Glomerular endothelial cell (primary cell): ENCODE results near the gene JADE2. TPM values are rescaled to one million over a fixed set of nuclear protein-coding genes. Genes with fewer than 3 reads are reported as not detected.

Experiments used
- DNase-seq: peaks from one replicate; pipeline ENCODE4 v3.0.0-alpha.2; 2011; ENCODE audit warnings: low read depth, low spot score; ENCODE audit errors: extremely low read depth
- total RNA-seq: library from RNA; depleted of rRNA; stranded (reverse); fragments of >200 nt; gene quantifications from 2 replicates; pipeline ENCODE4 v1.2.3, GENCODE V29; 2015

Gene JADE2
- total RNA-seq, 1 donor from 2014 or later: 24.7 TPM

DNA sequence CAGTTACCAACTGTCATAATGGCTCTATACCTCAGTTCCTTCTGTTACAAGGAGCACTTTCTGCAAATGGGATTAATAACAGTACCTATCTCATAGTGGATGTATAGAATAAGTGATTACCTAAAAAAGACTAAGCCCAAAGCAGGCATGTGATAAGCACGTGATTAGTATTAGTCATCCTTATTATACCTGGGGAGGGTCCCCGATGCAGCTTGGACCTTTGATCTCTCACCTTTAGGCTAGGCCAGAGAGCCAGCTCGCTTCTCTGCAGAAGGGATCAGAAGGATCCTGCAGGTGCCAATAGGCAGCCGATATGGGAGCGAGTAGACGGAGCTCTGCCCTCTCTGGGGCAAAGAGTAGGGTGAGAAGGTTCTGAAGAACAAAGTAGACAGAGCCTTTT lies 4.0 kb downstream of the JADE2 start:
- no peak for DNase-seq

DNA sequence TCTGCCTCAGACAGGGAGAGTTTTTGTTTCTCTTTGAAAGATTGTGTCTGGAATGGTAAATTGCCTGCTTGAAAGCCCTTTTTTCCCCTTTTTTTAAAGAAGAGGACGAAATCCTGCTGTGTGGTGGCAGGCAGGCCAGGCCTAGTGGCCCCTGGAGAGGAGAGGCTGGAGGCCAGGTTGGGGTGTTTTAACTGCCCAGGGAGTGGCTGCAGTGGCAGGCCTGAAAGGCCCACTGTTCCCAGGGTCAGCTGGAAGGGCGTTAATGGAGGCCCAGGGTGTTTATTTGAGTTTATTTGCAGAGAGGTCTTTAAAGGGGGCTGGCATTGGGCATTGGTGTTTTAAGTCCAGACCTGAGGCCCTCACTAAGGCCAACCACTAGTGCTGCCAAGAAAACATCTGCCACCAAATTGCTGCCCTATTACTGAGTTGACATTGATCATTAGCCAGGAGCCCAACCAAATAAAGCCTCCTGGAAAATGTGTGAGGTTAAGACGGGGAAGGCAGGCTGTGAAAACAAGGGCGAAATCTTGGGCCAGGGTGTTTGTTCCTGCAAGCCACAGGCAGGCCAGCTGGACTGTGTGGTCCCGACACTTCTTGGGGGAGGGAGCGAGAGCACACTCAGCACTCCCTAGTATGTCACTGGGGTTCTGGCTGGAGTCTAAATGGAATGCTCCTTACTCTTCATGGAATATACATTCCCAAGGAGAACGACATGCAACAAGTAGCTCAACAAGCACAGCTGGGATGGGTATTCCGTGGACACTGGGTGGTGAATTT lies 5.0 kb downstream of the JADE2 start:
- no peak for DNase-seq

DNA sequence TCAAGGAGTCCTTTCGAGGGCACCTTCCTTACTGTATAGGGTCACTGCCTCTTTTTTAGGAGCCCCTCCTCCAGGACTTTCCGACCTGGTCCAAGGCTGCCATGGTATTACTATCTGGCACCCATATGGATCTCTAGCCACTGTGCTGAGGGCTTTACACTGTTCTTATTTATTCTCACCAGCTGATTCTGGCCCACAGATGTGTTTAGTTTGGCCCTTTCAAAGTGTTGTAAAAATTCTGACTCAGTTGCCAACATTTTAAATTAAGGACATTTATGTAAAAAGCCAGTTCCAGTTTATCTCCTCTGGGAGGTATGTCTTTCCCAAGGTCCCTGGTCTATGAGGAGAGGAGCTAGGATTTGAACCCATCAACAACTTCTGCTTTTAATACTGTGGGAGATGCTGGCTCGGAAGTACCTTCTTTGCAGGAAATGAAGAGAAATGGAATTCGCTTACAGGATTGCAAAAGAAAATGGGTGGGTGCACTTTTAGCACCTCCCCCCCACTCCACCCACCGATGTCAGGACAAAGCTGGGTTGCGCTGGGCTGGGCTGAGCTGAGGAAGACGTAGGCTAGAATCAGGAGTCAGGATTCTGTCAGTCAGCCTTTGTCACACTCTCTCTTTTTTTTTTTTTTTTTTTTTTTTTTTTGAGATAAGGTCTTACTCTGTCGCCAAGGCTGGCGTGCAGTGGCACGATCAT lies 7.8 kb downstream of the JADE2 start:
- no peak for DNase-seq

- DNase-seq: no peak
Observed at GRCh38 chr5:134534058-134534725, 8.7 kb downstream of the JADE2 start.

GRCh38 chr5:134534726-134535110 lies 9.2 kb downstream of the JADE2 start:
- no peak for DNase-seq

DNA sequence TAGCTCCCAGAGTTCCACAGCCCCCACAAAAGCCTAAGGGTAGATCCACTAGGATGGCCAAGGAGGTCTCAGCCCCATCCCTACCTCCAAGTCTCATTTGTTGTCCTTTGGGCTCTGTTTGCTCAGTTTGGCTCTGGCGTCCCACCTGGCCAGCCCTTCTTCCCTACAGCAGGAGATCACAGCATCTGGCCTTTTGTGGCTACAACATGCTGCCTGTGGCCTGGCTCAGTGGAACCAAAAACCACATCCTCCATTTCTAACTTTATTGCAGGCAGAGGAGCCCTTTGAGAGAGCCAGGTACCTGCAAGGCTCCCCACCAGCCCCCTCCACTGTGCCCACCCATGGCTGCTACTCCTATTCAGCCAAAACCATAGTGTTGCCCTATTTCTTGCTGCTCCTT lies 11.4 kb downstream of the JADE2 start:
- no peak for DNase-seq

DNA sequence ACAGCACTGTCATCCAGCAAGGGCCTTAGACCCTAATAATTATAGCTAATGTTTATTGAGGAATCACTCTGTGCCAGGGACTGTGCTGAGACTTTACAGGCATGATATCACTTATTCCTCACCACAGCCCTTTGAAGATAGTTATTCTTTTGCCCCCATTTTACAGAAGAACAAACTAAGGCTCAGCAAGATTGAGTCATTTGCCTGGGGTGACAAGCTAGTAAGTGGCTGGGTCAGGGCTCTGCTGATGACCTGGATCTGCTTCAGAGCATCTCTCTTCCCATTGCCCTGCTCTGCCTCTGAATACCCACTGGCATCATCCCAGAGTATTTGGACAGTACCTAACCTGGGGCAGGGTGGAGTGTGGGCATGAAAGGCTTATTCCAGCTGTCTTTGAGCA lies 11.8 kb downstream of the JADE2 start:
- no peak for DNase-seq

- DNase-seq: no peak
Observed at GRCh38 chr5:134538296-134538695, 12.8 kb downstream of the JADE2 start.

GRCh38 chr5:134539732-134540131 lies 14.3 kb downstream of the JADE2 start:
- DNase-seq: no peak

- DNase-seq: no peak
Observed at GRCh38 chr5:134540747-134541733, 15.6 kb downstream of the JADE2 start.

DNA sequence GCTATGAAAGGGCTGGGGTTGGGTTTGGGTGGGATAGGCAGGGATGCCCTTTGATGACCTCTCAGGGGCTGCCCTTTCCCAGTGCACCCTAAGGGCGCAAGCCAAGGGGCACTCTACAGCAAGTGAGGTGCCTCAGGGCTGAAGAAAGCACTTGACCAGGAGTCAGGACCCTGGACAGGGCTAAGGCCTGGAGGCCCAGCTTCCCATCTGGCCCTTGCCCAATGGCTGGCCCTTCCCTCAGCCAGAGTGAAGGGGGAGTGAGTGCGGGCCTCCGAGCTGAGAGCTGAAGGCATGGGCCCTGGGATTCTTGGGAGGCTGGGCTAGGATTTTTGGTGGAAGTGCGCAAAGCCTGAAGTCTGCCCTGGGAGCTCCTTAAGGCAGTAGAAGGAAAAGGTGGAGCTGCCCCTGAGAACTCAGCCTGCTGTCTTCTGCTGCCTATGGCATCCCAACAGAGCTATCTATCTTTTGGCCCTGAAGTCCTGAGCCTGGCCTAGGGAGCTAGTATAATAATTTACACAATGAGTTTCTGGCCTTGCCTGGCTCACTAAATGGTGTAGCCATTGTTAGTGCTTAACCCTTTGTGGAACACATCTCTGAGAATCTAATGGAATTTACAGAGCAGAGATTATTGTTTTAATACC lies 16.4 kb downstream of the JADE2 start:
- no peak for DNase-seq

- DNase-seq: no peak
Observed at GRCh38 chr5:134543820-134544614, 18.5 kb downstream of the JADE2 start.

DNA sequence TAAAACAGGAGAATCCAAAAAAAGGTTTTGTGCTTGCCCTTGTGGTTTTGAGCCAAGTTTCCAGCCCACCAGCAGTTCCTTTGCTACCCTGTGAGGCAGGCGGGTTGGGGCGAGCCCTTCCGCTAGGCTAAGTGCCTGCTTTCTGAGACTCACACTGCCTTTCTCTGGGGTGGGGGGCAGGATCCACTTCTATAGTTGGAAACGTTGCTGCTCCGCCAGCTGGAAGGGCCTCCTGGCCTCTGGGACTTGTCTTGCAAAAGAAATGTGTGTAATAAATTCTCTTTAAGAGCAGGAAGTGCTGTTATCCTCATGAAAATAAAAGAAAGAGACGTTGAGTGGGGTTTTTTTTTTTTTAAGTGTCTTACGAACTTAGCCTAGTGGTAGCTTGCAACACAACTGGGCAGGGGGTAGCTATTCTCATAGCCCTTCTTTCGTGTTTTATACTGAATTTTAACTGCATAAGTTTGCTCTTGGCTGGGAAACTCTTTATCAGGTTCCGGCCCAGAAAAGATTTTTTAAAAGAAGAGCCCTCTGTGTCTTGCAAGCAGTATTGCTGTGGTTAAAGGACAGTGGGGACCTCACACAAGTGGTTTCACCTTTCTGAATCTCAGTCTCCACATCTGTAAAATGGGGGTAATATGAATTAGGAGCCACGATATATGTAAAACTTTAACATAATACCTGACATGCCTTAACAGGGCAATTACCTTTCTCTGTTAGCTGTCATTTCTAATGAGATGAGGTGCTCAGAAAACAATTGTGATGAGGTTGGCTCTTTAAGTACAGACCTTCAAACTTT lies 19.8 kb downstream of the JADE2 start:
- DNase-seq: no peak

DNA sequence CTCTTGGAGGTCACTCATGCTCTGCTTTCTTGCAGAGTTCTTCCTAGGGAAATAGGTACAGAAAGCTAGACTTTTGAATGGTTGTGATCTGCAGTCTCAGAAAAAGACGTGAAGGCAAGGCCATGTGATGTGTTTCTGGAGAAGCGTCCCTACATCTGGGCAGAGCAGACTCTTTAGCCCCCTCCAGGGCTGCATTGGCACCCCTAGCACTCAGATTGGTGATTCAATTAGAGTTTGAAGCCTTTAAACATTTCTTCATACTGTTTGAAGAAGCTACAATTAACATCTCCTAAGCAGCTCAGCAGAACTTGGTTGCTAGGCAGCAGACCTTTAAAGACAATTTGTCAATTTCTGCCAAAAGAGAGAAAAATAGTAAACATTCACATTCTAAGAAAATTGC lies 21.6 kb downstream of the JADE2 start:
- DNase-seq: no peak

DNA sequence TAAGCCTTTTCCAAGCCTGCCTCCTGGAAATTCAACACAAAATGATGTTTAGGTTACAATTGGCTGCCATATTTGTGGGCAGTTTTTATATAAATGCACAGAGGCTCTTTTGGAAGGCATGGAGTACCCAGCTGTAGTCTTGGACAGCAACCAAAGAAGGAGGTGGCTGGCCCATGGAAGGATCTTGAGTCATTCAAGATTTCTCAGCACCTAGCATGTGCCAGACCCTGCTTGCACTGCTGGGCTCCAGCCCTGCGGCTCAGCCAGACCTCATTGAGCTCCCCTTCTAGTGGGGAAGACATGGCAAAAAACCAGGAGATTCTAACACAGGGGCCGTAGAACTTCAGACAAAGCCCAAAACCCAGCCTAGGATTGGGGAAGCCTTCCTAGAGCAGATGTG lies 22.1 kb downstream of the JADE2 start:
- no peak for DNase-seq

GRCh38 chr5:134547999-134548658 lies 22.7 kb downstream of the JADE2 start:
- no peak for DNase-seq

DNA sequence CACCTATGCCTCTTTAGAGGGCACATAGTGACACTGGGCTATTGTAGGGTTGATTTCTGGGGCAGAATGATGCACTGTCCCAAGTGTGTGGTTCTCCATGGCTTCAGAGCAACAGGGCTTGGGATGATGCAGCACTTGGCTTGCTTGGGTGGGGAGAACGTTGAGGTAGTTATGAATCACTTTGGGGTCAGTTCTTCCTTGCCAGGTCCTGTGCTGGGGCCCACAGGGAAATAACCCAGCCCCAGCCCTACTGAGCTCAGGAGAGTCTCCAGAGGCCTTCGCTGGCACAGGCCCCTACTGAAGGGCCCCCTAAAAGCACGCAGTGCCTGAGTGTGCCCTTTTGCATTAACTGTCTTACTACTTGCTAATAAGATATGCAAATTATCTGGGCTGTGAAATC lies 24.2 kb downstream of the JADE2 start:
- DNase-seq: no peak
